ENCODE results near the gene SHISA6. TPM values are rescaled to one million over a fixed set of nuclear protein-coding genes. Genes with fewer than 3 reads are reported as not detected.

Gene SHISA6
- total RNA-seq, 1 donor from 2014 or later: 3.3 TPM

DNA sequence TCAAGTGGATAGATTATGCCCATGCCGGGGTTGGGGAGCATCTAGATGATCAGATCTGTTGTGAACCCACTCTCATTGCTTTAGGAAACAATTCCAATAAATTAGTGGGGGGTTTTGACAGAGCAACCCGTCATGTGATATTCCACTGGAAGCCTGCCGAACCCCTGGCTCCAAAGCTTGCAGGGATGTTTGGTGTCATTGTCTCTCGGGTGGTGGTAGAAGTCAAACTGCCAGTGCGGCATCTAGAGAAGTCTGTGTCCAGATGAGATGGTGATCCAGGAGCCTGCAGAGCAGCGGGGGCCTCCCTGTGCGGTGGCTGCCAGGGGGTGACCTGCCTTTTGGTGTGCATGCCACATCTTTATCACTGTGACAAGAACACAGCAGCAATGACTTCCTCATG is 91.7 kb downstream of the SHISA6 start:
- DNase-seq (ENCODE audit: low spot score): no peak
- Histone ChIP-seq H3K9ac (no peak overlapping the region), H3F3A (ENCODE audit: low read depth) (peaks cover 11% of the 10 kb centered on the region), H3K36me3 (no peaks in the 10 kb centered on the region), H3K4me1 (peaks cover 37% of the 10 kb centered on the region), H3K4me3 (no peak overlapping the region), H3K4me2 (no peak overlapping the region), H3K27ac (no peak overlapping the region), H2AFZ (replicated peaks) (no peak overlapping the region), H3K27me3 (no peaks in the 10 kb centered on the region), H3K9me3 (ENCODE audit: low read depth) (no peaks in the 10 kb centered on the region), H3K79me2 (ENCODE audit: low read depth) (no peaks in the 10 kb centered on the region), H4K20me1 (ENCODE audit: low read depth) (no peaks in the 10 kb centered on the region)
- H3K4me3 Mint-ChIP-seq: no peak overlapping the region
- H3K27ac Mint-ChIP-seq: no peak overlapping the region
- TF ChIP-seq EZH2 (IDR thresholded peaks at IDR 0.05) (no peak), CTCF (IDR thresholded peaks at IDR 0.05) (no peak), EZH2phosphoT487 (IDR thresholded peaks at IDR 0.05) (no peak)
- no peaks in the 10 kb centered on the region for H3K27me3 Mint-ChIP-seq (ENCODE audit: insufficient read depth, low read depth)
- H3K9me3 Mint-ChIP-seq: no peaks in the 10 kb centered on the region
- H3K36me3 Mint-ChIP-seq: no peaks in the 10 kb centered on the region
- H3K4me1 Mint-ChIP-seq: peaks cover 24% of the 10 kb centered on the region

DNA sequence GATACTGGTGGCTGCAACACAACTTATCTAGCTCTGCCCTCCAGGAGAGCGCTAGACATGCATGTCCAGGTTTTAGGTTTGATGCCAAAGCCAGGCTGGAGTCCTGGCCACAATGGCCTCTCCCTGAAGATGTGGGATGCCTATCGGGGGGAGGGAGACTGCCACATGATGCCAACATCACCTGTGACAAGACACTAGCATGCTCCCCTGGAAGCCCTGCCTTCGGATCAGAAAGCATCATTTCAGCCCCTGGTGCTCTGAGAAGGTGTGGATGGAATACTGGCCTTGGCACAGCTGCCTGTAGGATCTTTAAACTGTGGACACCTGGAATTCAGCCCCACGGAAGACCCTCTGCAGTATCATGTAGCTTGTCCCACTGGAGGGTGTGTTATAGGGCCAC is 93.5 kb downstream of the SHISA6 start:
- Mint-ChIP-seq H3K36me3 (no peaks in the 10 kb centered on the region), H3K4me1 (peaks cover 24% of the 10 kb centered on the region), H3K27ac (no peak overlapping the region), H3K27me3 (ENCODE audit: insufficient read depth, low read depth) (peaks cover 2% of the 10 kb centered on the region), H3K4me3 (no peak overlapping the region), H3K9me3 (no peaks in the 10 kb centered on the region)
- H3K9ac ChIP-seq: no peak overlapping the region
- H4K20me1 ChIP-seq (ENCODE audit: low read depth): no peaks in the 10 kb centered on the region
- no peaks in the 10 kb centered on the region for H3K9me3 ChIP-seq (ENCODE audit: low read depth)
- H3K27ac ChIP-seq: no peak overlapping the region
- H3K27me3 ChIP-seq: no peaks in the 10 kb centered on the region
- no peak overlapping the region for H2AFZ ChIP-seq (replicated peaks)
- H3F3A ChIP-seq (ENCODE audit: low read depth): peaks cover 11% of the 10 kb centered on the region
- no peak overlapping the region for H3K4me2 ChIP-seq
- H3K36me3 ChIP-seq: no peaks in the 10 kb centered on the region
- peaks cover 29% of the 10 kb centered on the region for H3K4me1 ChIP-seq
- H3K4me3 ChIP-seq: no peak overlapping the region
- no peak for TF ChIP-seq CTCF (IDR thresholded peaks at IDR 0.05)
- no peak for TF ChIP-seq EZH2phosphoT487 (IDR thresholded peaks at IDR 0.05)
- DNase-seq (ENCODE audit: low spot score): no peak
- H3K79me2 ChIP-seq (ENCODE audit: low read depth): no peaks in the 10 kb centered on the region

DNA sequence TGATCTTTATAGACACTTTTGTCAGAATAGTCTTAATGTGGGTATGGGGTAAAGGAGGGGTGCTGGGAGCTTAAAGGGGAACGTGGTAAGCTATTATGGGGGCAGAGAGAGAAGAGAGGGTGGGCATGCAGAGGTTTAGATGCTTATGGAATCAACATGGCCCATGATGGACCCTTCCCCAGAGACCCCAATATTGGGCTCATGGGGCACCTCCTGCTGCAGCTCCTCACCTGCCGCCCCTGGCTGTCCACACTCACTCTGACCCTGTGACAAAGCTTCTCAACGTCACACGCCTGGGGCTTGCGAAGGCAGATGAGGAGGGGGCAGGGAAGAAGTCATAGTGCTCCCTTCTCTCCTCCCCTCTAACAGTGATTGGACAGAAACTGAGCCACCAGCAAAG is 95.3 kb downstream of the SHISA6 start:
- Histone ChIP-seq H3K36me3 (no peaks in the 10 kb centered on the region), H3K4me2 (no peak overlapping the region), H3K4me1 (peaks cover 15% of the 10 kb centered on the region), H3K27me3 (no peaks in the 10 kb centered on the region), H4K20me1 (ENCODE audit: low read depth) (no peaks in the 10 kb centered on the region), H3K27ac (no peak overlapping the region), H3K9me3 (ENCODE audit: low read depth) (no peaks in the 10 kb centered on the region), H3K79me2 (ENCODE audit: low read depth) (no peaks in the 10 kb centered on the region), H3F3A (ENCODE audit: low read depth) (peaks cover 5% of the 10 kb centered on the region), H3K9ac (no peak overlapping the region), H2AFZ (replicated peaks) (no peak overlapping the region), H3K4me3 (no peak overlapping the region)
- peaks cover 15% of the 10 kb centered on the region for H3K4me1 Mint-ChIP-seq
- H3K27me3 Mint-ChIP-seq (ENCODE audit: insufficient read depth, low read depth): peaks cover 2% of the 10 kb centered on the region
- DNase-seq (ENCODE audit: low spot score): no peak
- no peak overlapping the region for H3K4me3 Mint-ChIP-seq
- no peaks in the 10 kb centered on the region for H3K9me3 Mint-ChIP-seq
- no peak overlapping the region for H3K27ac Mint-ChIP-seq
- TF ChIP-seq EZH2phosphoT487 (IDR thresholded peaks at IDR 0.05) (no peak), CTCF (IDR thresholded peaks at IDR 0.05) (no peak), EZH2 (IDR thresholded peaks at IDR 0.05) (no peak)
- no peaks in the 10 kb centered on the region for H3K36me3 Mint-ChIP-seq

GRCh38 chr17:11340803-11341202 is 99.8 kb downstream of the SHISA6 start:
- Histone ChIP-seq H3K4me1 (no peaks in the 10 kb centered on the region), H3F3A (ENCODE audit: low read depth) (no peaks in the 10 kb centered on the region), H3K4me3 (no peak overlapping the region), H4K20me1 (ENCODE audit: low read depth) (no peaks in the 10 kb centered on the region), H3K36me3 (no peaks in the 10 kb centered on the region), H2AFZ (replicated peaks) (no peak overlapping the region), H3K27me3 (no peaks in the 10 kb centered on the region), H3K9me3 (ENCODE audit: low read depth) (no peaks in the 10 kb centered on the region), H3K79me2 (ENCODE audit: low read depth) (no peaks in the 10 kb centered on the region), H3K4me2 (no peak overlapping the region), H3K27ac (no peak overlapping the region), H3K9ac (no peak overlapping the region)
- Mint-ChIP-seq H3K9me3 (no peaks in the 10 kb centered on the region), H3K27ac (no peak overlapping the region), H3K4me1 (no peaks in the 10 kb centered on the region), H3K27me3 (ENCODE audit: insufficient read depth, low read depth) (peaks cover 3% of the 10 kb centered on the region), H3K36me3 (no peaks in the 10 kb centered on the region), H3K4me3 (no peak overlapping the region)
- TF ChIP-seq EZH2 (IDR thresholded peaks at IDR 0.05): no peak
- TF ChIP-seq EZH2phosphoT487 (IDR thresholded peaks at IDR 0.05): no peak
- TF ChIP-seq CTCF (IDR thresholded peaks at IDR 0.05): no peak
- no peak for DNase-seq (ENCODE audit: low spot score)
